Endothelial cell (in vitro differentiated cells): ENCODE data around the gene DCAF15. TPM values are rescaled to one million over a fixed set of nuclear protein-coding genes. Genes with fewer than 3 reads are reported as not detected.

Experiments used
- DNase-seq: peaks from one replicate; pipeline ENCODE4 v3.0.0; 2021; ENCODE audit warnings: low spot score
- H3K27ac Mint-ChIP-seq: one replicate; pipeline ENCODE4 v1.8.0; 2021; ENCODE audit warnings: mixed read lengths, inconsistent platforms; ENCODE audit not compliant: unreplicated experiment
- H3K27me3 Mint-ChIP-seq: one replicate; pipeline ENCODE4 v1.8.0; 2021; ENCODE audit warnings: mild to moderate bottlenecking, moderate library complexity, mixed read lengths, inconsistent platforms; ENCODE audit not compliant: unreplicated experiment
- H3K36me3 Mint-ChIP-seq: one replicate; pipeline ENCODE4 v1.8.0; 2021; ENCODE audit warnings: mild to moderate bottlenecking, low read depth, mixed read lengths, inconsistent platforms; ENCODE audit not compliant: unreplicated experiment
- H3K4me1 Mint-ChIP-seq: one replicate; pipeline ENCODE4 v1.8.0; 2021; ENCODE audit warnings: mild to moderate bottlenecking, mixed read lengths, inconsistent platforms; ENCODE audit not compliant: unreplicated experiment
- H3K4me3 Mint-ChIP-seq: one replicate; pipeline ENCODE4 v1.8.0; 2021; ENCODE audit warnings: mild to moderate bottlenecking, mixed read lengths, inconsistent platforms; ENCODE audit not compliant: unreplicated experiment
- H3K9me3 Mint-ChIP-seq: one replicate; pipeline ENCODE4 v1.8.0; 2021; ENCODE audit warnings: mixed read lengths, inconsistent platforms; ENCODE audit not compliant: unreplicated experiment
- total RNA-seq: library from RNA; stranded (reverse); fragmentation: NEBNext Ultra II Directional; extraction: Animal tissue kit (Norgen Biotek cat#: 25700); gene quantifications from one replicate; pipeline ENCODE4 v1.2.1, GENCODE V29; 2021; ENCODE audit not compliant: unreplicated experiment
- TF ChIP-seq, protein P1 (sequence below): fragments of 200-600 bp; sonication (generic); IDR thresholded peaks from one replicate; pipeline ENCODE4 v1.5.0; 2021; ENCODE audit warnings: antibody characterized with exemption; ENCODE audit not compliant: unreplicated experiment

DCAF15 gene
- total RNA-seq, 1 donor from 2014 or later: 53.0 TPM

DNA sequence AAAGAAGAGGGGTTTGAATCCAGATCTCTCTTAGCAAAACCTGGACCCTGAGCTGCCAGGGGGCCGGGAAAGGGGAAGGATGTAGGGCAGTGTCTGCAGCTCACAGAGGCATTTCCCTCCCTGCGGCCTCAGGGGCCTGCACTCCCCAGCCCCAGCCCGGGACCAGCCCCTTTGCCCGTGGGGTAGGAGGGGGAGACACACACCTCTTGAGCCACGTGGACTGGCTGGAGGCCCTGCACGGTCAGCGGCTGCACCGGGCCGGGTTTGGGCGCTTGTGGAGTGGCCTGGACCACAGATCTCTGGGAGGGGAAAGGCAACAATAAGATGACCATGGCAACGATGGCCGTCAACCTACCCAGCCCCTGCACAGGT lies 26.9 kb downstream of the DCAF15 start:
- DNase-seq: no peak
- TF ChIP-seq, protein P1, sequence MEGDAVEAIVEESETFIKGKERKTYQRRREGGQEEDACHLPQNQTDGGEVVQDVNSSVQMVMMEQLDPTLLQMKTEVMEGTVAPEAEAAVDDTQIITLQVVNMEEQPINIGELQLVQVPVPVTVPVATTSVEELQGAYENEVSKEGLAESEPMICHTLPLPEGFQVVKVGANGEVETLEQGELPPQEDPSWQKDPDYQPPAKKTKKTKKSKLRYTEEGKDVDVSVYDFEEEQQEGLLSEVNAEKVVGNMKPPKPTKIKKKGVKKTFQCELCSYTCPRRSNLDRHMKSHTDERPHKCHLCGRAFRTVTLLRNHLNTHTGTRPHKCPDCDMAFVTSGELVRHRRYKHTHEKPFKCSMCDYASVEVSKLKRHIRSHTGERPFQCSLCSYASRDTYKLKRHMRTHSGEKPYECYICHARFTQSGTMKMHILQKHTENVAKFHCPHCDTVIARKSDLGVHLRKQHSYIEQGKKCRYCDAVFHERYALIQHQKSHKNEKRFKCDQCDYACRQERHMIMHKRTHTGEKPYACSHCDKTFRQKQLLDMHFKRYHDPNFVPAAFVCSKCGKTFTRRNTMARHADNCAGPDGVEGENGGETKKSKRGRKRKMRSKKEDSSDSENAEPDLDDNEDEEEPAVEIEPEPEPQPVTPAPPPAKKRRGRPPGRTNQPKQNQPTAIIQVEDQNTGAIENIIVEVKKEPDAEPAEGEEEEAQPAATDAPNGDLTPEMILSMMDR: no peak
- no peak overlapping the region for H3K4me3 Mint-ChIP-seq
- no peak overlapping the region for H3K27ac Mint-ChIP-seq
- peaks cover 10% of the 10 kb centered on the region for H3K27me3 Mint-ChIP-seq
- H3K4me1 Mint-ChIP-seq: peaks cover 9% of the 10 kb centered on the region
- peaks cover 10% of the 10 kb centered on the region for H3K36me3 Mint-ChIP-seq
- H3K9me3 Mint-ChIP-seq: no peaks in the 10 kb centered on the region

DNA sequence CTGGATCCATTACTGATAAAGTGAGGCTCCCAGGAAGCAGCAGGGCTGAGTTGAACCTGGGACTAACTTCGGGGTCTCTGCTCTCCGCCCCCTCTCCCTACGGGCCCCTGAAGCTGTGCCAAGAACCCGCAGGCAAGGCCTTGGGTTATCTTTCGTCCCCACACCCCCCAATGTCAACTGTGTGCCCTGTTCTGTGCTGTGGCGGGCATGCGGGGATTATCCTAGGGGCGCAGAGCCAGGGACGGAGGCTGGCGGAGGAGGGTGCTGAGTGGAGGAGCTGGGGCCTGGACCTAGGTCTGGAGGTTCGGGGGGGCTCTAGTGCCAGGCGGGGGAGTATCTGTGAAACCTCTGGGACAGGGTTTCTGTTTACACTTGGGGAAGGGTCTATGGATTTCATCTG lies 27.4 kb downstream of the DCAF15 start:
- H3K36me3 Mint-ChIP-seq: peaks cover 7% of the 10 kb centered on the region
- no peaks in the 10 kb centered on the region for H3K9me3 Mint-ChIP-seq
- H3K27me3 Mint-ChIP-seq: peaks cover 9% of the 10 kb centered on the region
- peaks cover 5% of the 10 kb centered on the region for H3K4me1 Mint-ChIP-seq
- DNase-seq: no peak
- H3K27ac Mint-ChIP-seq: no peak overlapping the region
- no peak overlapping the region for H3K4me3 Mint-ChIP-seq
- TF ChIP-seq, protein P1: no peak

DNA sequence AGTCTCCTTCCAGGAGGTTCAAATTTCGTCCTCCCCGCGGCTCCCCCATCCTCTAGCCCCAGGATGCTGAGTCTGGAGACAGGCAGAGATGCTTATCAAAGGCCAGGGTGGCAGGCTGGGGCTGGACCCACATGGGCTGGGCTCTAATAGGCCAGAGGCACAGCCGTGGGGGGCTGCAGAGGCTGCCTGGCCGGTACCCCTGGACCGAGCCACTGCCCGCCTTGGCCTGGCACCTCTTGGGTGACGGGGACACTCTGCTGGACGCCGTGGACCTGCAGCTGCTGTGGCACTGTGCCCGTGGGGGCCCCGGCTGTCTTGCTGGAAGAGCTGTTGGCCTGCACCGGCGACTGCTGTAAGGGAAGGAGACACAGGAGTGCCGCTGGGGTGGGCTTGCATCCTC lies 28.0 kb downstream of the DCAF15 start:
- TF ChIP-seq, protein P1: no peak

DNA sequence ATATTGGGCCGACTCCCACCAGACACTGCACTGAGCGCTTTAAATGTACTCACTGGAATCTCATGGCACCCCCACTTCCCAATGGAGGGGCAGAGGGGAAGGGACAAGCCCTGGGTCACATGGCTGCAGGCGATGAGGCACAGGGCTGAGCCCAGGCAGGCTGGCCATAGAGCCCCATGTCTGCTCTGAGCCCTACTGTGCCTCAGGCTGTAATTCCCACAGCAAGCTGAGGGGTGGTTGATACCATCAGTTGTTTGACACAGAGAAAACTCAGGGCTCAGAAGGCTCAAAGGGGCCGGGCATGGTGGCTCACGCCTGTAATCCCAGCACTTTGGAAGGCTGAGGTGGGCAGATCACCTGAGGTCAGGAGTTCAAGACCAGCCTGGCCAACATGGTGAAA lies 28.7 kb downstream of the DCAF15 start:
- no peak for DNase-seq
- Mint-ChIP-seq H3K27ac (peak overlapping the region; percentile 36), H3K9me3 (no peaks in the 10 kb centered on the region), H3K27me3 (peaks cover 11% of the 10 kb centered on the region), H3K4me3 (no peak overlapping the region), H3K36me3 (no peaks in the 10 kb centered on the region), H3K4me1 (peaks cover 5% of the 10 kb centered on the region)
- TF ChIP-seq, protein P1: no peak

More for the DNA sequence above, 28.0 kb downstream of the DCAF15 start:
- H3K36me3 Mint-ChIP-seq: peaks cover 4% of the 10 kb centered on the region
- peaks cover 11% of the 10 kb centered on the region for H3K27me3 Mint-ChIP-seq
- H3K27ac Mint-ChIP-seq: no peak overlapping the region
- H3K4me3 Mint-ChIP-seq: no peak overlapping the region
- no peak for DNase-seq
- peaks cover 5% of the 10 kb centered on the region for H3K4me1 Mint-ChIP-seq
- no peaks in the 10 kb centered on the region for H3K9me3 Mint-ChIP-seq

DNA sequence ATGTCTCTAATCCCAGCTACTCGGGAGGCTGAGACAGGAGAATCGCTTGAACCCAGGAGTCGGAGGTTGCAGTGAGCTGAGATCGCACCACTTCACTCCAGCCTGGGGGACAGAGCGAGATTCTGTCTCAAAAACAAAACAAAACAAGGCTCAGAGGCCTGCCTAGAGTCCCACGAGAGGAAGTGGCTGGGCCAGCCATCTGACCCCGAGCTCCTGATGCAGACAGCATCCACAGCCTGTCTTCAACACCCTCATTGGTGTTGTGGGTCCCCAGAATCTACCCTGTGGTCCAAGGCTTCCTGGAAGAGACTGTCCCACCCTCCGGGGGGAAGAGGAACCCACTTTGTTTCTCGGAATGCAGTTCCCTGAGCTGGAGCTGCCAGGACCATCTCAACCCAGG lies 29.2 kb downstream of the DCAF15 start:
- no peak overlapping the region for H3K27ac Mint-ChIP-seq
- H3K9me3 Mint-ChIP-seq: no peaks in the 10 kb centered on the region

More for the DNA sequence above, 29.2 kb downstream of the DCAF15 start:
- Mint-ChIP-seq H3K4me3 (no peak overlapping the region), H3K27me3 (peaks cover 9% of the 10 kb centered on the region), H3K4me1 (peaks cover 7% of the 10 kb centered on the region), H3K36me3 (no peaks in the 10 kb centered on the region)
- DNase-seq: no peak
- TF ChIP-seq, protein P1: no peak
